BE2C (cell line): ENCODE measurements around the gene GJC3.
"Not testable (repeated sequence)": the region's sequence is repeated elsewhere in the genome, so short reads cannot be mapped to it uniquely, and the experiment has no call there.

Source experiments
- DNase-seq: peaks from one replicate; pipeline ENCODE4 v3.0.0-alpha.2; 2020
- H3K27me3 ChIP-seq: fragments of 250-450 bp; sonication (Bioruptor Pico); 2 replicates; pipeline ENCODE4 v1.5.1; 2020; ENCODE audit warnings: mild to moderate bottlenecking
- H3K36me3 ChIP-seq: fragments of 250-450 bp; sonication (Bioruptor Pico); 2 replicates; pipeline ENCODE4 v1.5.1; 2020; ENCODE audit warnings: mild to moderate bottlenecking
- H3K4me1 ChIP-seq: fragments of 250-450 bp; sonication (Bioruptor Pico); 2 replicates; pipeline ENCODE4 v1.5.1; 2020
- H3K4me3 ChIP-seq: 2 replicates; pipeline ENCODE4 v1.5.1; 2011; ENCODE audit warnings: low read depth, low read length
- H3K9me3 ChIP-seq: fragments of 250-450 bp; sonication (Bioruptor Pico); 2 replicates; pipeline ENCODE4 v1.5.1; 2020
- TF ChIP-seq, protein P1 (sequence below): IDR thresholded peaks from 2 replicates; pipeline ENCODE4 v1.5.1; 2012; ENCODE audit warnings: mild to moderate bottlenecking, low read depth, low read length

Gene GJC3

DNA sequence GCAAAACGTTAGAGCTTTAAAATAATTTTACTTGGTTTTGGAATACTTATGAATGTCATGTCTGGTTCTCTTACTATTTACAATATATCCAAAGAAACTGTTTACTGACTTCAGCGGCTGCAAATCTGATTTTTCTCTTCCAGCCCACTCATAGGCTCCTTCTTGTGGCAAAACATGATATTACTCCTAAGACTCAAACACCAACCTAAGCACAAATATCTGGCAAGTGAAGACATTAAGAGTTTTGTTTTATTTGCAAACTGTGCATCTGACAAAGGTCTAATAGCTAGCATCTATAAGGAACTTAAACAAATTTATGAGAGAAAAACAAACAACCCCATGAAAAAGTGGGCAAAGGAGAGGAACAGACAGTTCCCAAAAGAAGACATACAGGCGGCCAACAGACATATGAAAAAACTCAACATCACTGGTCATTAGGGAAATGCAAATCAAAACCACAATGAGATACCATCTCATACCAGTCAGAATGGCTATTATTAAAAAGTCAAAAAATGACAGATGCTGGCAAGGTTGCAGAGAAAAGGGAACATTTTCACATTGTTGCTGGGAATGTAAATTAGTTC is 20.3 kb upstream of the GJC3 start:
- Histone ChIP-seq H3K27me3 (peaks cover 9% of the 10 kb centered on the region; the same call in 1 of the 2 replicates), H3K4me1 (no peaks in the 10 kb centered on the region), H3K4me3 (no peak overlapping the region), H3K9me3 (no peaks in the 10 kb centered on the region; the same call in 1 of the 2 replicates), H3K36me3 (no peaks in the 10 kb centered on the region)
- TF ChIP-seq, protein P1, sequence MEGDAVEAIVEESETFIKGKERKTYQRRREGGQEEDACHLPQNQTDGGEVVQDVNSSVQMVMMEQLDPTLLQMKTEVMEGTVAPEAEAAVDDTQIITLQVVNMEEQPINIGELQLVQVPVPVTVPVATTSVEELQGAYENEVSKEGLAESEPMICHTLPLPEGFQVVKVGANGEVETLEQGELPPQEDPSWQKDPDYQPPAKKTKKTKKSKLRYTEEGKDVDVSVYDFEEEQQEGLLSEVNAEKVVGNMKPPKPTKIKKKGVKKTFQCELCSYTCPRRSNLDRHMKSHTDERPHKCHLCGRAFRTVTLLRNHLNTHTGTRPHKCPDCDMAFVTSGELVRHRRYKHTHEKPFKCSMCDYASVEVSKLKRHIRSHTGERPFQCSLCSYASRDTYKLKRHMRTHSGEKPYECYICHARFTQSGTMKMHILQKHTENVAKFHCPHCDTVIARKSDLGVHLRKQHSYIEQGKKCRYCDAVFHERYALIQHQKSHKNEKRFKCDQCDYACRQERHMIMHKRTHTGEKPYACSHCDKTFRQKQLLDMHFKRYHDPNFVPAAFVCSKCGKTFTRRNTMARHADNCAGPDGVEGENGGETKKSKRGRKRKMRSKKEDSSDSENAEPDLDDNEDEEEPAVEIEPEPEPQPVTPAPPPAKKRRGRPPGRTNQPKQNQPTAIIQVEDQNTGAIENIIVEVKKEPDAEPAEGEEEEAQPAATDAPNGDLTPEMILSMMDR, result peak; percentile 51
- DNase-seq, result no peak

DNA sequence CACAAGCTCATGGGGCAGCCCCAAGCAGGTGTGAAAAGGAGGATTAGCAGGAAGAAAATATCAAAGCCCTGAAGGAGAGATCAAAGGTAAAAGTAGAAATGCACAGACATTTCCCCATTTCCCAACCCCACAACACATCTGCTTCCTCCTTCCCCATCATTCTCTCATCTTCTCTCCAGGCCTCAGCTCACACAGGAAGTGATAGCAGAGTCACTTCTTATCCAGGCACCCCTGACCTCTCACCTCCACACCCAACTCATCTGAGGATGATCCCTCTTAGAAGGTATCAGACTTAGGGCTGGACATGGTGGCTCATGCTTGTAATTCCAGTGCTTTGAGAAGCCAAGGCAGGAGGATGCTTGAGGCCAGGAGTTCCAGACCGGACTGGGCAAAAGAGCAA is 18.2 kb upstream of the GJC3 start:
- DNase-seq, result no peak
- no peak overlapping the region for H3K4me3 ChIP-seq
- H3K4me1 ChIP-seq, result no peaks in the 10 kb centered on the region
- H3K36me3 ChIP-seq, result no peaks in the 10 kb centered on the region
- H3K9me3 ChIP-seq, result no peaks in the 10 kb centered on the region; the same call in 1 of the 2 replicates
- TF ChIP-seq, protein P1, result no peak
- H3K27me3 ChIP-seq, result peaks cover 2% of the 10 kb centered on the region; the same call in 1 of the 2 replicates

DNA sequence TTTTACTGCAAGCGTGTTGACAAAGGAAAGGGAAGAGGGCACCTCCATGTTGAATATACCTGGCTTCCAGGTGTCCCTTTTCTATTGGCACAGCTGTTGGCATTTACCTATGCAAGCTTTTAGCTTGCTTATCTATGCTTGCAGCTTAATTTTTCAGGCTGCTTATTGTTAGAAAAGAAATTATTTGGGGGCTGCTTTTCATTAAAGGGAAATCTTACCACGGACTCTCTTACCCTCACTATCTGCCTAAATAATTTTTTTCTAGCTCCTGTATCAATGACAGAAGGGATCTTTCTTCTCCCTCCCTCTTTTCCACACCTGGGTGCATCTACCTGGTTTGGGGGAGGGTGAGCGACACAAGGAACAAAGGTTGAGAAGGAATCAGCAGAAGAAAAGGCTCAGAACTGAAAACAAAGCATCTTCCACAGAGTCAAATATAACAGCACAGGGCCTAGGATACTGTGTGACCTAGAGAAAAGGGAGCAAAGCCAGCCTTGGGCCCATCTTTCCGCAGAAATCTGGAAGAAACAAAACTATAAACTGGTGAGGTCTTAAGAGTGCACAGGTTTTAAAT is 15.2 kb upstream of the GJC3 start:
- DNase-seq, result no peak
- Histone ChIP-seq H3K9me3 (no peaks in the 10 kb centered on the region), H3K4me3 (no peak overlapping the region), H3K36me3 (no peaks in the 10 kb centered on the region), H3K27me3 (peaks cover 2% of the 10 kb centered on the region; the same call in 1 of the 2 replicates), H3K4me1 (no peaks in the 10 kb centered on the region)
- TF ChIP-seq, protein P1, result no peak

DNA sequence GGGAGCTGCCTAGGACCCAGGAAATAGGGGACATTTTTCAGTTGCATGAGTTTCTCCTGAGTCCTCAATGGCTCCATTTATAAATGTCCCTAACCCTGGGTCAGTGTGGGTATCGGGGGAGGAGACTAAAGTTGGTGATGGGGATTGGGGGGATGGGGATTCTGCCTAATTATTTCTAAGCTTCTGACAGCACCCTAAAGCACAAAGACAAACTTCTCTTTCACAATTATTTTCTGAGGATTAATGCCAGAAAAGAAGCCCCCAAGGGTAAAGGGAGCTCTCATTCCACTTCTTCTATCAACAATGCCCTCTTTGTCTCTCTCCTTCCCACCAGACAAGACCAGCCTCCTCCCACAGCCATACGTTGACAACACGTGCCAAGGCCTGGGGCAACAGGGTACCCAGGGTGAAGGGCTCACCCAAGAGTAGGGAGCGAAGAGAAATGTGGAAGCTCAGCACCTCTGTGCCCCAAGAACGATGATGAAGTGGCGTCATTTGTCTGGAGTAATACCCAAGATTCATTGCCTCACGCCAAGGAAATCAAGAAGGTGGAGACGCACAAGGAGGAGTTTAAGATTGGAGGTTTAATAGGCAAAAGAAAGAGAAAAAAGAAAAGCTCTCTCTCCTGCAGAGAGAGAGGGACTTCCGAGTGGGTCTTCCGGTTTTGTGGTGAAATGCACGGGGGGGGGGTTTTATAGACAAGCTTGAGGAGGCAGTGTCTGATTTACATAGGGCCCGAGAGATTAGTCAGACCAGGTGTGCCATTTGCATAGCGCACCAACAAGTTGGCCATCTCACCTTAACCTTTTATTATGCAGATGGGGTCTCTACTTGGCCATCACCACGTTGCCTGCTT is 14.4 kb upstream of the GJC3 start:
- TF ChIP-seq, protein P1, result no peak
- Histone ChIP-seq H3K9me3 (no peaks in the 10 kb centered on the region), H3K4me1 (no peaks in the 10 kb centered on the region), H3K36me3 (no peaks in the 10 kb centered on the region), H3K4me3 (no peak overlapping the region), H3K27me3 (peaks cover 2% of the 10 kb centered on the region; the same call in 1 of the 2 replicates)
- DNase-seq, result no peak

DNA sequence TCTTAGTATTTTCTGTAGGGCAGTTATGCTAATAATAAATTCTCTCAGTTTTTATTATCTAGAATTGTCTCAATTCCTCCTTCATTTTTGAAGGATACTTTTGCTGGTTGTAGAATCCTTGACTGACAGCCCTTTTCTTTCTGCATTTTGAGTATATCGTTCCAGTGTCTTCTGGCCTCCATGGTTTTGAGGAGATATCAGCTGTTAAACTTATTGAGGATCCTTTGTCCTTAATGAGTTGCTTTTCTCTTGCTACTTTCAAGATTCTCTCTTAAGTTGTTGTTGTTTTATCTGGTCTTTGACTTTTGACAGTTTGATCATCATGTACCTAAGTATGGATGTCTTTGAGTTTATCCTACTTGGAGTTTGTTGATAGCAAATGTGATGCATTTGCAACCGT is 8.9 kb upstream of the GJC3 start:
- H3K27me3 ChIP-seq, result no peaks in the 10 kb centered on the region
- no peaks in the 10 kb centered on the region for H3K4me1 ChIP-seq
- H3K9me3 ChIP-seq, result no peaks in the 10 kb centered on the region
- H3K36me3 ChIP-seq, result no peaks in the 10 kb centered on the region
- TF ChIP-seq, protein P1, result no peak
- H3K4me3 ChIP-seq, result no peak overlapping the region
- DNase-seq, result no peak

DNA sequence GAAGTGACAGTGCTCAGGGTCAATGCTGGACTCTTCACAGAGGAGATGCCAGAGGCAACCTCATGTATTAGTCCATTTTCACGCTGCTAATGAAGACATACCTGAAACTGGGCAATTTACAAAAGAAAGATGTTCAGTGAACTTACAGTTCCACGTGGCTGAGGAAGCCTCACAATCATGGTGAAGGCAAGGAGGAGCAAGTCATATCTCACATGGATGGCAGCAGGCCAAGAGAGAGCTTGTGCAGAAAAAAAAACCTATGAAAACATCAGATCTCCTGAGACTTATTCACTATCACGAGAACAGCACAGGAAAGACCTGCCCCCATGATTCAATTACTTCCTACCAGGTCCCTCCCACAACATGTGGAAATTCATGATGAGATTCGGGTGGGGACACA is 5.6 kb upstream of the GJC3 start:
- H3K9me3 ChIP-seq, H3K36me3 ChIP-seq, H3K4me1 ChIP-seq, H3K27me3 ChIP-seq, H3K4me3 ChIP-seq: not testable (repeated sequence)
- peak; percentile 16 for DNase-seq
